HuH-7.5 (cell line): ENCODE measurements around the gene GALNT13.

ENCODE experiments used
- DNase-seq: peaks from one replicate; pipeline ENCODE4 v3.0.0; 2011; ENCODE audit warnings: low spot score

Gene GALNT13

GRCh38 chr2:154125891-154126290 is 254.2 kb downstream of the GALNT13 start:
- no peak for DNase-seq

DNA sequence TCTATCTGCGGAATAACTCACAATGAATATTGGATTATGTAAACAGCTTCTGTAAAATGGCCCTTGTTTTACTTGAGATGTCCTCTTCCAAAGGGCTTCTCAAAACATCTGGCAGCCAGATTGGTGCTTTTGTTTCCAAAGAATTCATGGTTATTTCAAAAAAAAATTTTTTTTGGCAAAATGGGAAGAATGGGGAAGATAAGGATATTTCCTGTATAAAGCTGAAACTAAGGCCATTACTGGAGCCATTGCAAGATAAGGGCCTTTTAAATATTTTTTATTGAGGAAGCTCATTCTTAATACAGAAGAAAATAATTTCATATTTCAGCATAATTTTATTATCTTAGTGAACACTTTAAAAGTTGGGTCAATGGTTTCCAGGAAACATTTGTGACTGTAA is 259.1 kb downstream of the GALNT13 start:
- DNase-seq = no peak

DNA sequence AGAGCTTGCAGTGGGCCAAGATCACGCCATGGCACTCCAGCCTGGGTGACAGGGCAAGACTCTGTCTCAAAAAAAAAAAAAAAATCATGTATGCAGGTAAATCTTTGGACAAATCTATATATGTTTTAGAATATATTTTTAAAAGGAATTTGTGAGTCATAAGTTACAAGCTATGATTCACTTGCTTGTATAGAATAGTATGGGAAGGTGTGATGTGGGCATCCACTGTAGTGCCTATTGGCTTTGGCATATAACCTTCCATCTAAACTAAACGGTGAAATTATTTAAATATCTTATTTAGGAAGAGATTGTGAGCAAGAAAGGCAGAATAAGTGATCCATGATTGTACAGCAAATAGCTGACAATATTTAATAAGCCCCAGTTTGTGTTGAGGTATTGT is 261.1 kb downstream of the GALNT13 start:
- DNase-seq = no peak

DNA sequence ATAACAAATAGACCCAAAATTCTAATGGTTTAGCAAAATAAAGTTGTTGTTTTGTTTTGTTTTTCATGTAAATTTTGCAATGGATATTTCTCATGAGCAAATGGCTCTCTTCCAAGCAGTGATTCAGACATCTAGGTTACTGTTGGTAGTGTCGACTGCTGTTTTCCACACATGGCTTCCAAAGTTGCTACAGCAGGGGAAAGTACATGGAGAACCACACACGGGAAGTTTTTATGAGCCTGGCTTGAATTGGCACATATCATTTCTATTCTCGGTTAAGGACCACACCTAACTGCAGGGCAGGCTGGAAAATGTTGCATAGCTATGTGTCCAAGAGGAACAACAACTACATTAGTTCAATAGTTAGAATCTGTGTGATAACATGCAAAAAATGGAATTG is 262.1 kb downstream of the GALNT13 start:
- no peak for DNase-seq

- DNase-seq = no peak
Measured at GRCh38 chr2:154140249-154141025, 268.7 kb downstream of the GALNT13 start.

- no peak for DNase-seq
Measured at GRCh38 chr2:154142480-154142879, 270.8 kb downstream of the GALNT13 start.

- no peak for DNase-seq
Measured at GRCh38 chr2:154143105-154143504, 271.4 kb downstream of the GALNT13 start.

- no peak for DNase-seq
Measured at GRCh38 chr2:154158101-154158500, 286.4 kb downstream of the GALNT13 start.

- DNase-seq = no peak
Measured at GRCh38 chr2:154161286-154161685, 289.6 kb downstream of the GALNT13 start.

DNA sequence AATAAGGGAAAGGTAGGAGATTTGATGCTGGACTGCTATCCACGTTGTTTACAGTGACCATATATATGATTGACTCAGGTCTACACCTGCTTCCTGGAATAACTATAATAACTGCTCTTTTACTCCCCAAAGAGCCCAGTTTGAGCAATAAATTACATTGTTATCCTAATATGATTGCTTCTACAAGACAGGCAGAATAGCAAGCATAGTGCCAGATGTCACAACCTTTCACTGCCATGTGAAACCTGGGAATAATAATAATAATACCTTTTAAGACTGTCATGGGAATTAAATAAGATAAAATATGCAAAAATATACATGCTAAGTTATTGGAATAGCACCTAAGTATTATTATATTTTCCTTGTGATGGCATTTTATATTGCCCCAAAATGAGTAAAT is 298.7 kb downstream of the GALNT13 start:
- no peak for DNase-seq

GRCh38 chr2:154173164-154173563 is 301.4 kb downstream of the GALNT13 start:
- no peak for DNase-seq

GRCh38 chr2:154173919-154174318 is 302.2 kb downstream of the GALNT13 start:
- no peak for DNase-seq

- no peak for DNase-seq
Measured at GRCh38 chr2:154182008-154182407, 310.3 kb downstream of the GALNT13 start.

- DNase-seq = no peak
Measured at GRCh38 chr2:154187948-154188347, 316.2 kb downstream of the GALNT13 start.

DNA sequence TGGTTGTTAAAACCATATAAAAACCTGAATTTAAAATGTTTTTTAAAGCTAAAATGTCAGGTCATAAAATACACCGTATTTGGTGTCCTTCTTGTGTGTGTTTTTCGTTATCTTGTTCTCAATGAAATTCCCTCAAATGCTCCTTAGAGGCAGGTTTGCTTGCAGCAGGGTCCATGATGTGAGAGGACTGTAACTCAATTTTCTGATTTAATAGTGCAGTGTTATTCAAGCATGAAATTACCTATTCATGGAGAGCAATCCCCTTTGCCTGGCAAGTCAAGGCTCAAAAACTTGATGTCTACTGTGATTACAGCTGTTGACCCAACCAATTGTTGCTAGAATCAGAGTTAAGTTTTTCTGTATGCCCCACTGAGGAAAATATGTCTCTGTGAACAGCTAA is 318.2 kb downstream of the GALNT13 start:
- DNase-seq = no peak

- no peak for DNase-seq
Measured at GRCh38 chr2:154193246-154193645, 321.5 kb downstream of the GALNT13 start.

DNA sequence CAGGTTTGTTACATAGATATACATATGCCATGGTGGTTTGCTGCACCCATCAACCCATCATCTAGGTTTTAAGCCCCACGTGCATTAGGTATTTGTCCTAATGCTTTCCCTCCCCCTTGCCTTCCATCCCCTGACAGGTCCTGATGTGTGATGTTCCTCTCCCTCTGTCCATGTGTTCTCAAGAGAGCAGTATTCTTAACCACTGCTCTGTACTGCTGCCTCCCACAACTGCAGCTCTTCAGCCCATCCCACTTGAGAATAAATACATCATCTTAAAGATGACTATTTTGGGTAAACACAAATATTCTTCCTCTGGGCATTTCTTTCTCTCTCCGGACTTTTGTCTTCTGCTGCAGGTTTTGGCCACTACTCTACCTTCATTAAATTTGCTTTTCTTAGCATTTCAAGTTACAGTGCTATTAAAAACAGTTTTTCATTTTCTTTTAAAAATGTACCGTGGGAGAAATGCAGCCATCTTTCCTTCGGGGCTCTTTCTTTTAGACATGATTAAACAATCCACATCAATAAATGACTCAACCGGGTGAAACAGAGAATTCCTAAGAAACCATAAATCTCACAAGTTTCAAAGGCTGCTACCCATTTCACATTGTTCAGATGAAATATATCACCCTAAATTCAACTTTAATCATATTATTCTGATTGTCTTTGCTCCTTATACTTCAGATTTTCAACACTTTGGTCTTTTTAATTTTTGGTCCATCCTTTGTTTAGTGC is 323.4 kb downstream of the GALNT13 start:
- DNase-seq = no peak

DNA sequence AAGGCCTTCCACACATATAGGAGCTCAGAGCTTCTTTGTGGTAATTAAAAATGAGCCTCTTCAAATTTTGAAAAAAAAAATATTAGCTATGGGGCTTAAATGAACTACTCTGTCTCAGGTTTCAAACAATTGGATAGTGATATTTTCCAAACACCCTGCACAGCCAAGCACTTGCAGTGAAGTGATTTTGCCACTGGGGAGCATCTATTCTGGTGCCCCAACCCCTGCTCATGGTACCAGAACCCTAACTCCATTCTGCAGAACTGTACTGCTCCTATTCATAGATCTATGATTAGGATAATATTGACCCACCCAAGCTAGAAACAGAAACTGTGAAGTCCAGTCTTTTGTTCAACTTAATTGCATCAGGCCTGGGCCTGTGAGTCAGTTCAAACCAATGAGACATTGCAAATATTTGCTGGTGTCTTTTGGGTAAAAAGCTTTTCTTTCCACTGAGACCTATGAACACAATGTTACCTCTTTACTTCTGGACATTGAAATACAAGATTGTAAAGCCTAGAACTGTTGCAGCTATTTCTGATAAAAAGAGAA is 324.0 kb downstream of the GALNT13 start:
- no peak for DNase-seq

- DNase-seq = no peak
Measured at GRCh38 chr2:154198866-154199265, 327.1 kb downstream of the GALNT13 start.

DNA sequence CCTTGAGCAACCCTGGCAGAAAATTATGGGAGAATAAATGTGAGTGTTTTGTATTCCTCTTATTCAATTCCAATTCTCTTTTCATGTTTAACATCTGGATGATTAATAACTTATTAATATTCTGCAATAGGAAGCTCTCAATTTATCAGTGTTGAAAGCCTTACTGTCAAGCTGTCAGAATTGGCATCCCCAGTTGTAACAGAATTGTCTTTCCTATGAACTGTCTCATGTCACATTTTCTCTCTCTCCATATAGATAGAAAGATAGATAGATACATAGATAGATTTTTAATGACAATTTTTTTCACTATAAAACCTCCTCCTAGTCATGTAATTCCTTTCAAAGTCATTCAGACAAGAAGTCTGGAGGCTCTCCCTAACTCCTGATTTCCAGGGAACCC is 331.5 kb downstream of the GALNT13 start:
- DNase-seq = no peak

GRCh38 chr2:154203902-154204301 is 332.2 kb downstream of the GALNT13 start:
- DNase-seq = no peak

DNA sequence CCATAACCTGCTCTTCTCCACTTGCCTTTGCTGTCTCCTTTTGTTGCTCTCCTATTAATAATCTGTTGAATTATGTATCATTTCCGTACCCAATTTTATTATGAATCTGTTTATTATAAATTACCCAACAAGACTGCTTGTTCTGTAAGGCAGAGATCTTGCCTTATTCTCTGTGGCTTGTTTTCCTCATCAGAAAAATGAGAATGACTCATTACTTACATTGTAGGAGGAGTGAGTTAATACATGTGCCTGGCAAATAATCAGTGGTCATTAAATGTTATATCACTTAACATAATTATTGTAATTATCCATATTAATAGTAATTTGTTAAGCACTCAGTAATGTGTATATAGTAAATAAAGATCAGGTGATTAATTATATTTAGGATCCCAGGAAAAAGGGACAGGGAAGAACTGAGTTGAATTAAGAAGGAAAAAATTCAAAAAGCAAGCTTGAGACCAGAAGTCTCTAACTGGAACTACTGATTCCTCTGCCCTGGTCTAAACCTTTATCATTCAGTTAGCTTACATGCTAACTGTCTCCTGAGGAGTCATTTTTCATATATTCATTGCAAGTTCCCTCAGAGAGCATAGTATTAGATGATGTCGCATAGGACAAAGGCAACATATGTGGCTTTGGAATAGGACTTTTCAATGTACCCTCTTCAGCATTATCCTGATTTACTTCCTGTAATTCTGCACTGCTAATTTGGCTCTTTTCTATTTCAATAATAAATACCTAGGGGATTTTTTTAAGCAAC is 335.7 kb downstream of the GALNT13 start:
- DNase-seq = no peak

- DNase-seq = no peak
Measured at GRCh38 chr2:154223726-154224125, 352.0 kb downstream of the GALNT13 start.
